HEK293 (cell line): ENCODE data around the gene ZG16.

Source experiments
- CTCF ChIP-seq: fragments of 450-650 bp; formaldehyde crosslinking; IDR thresholded peaks from 2 replicates; pipeline ENCODE4 v1.5.1; 2016; ENCODE audit warnings: missing biosample characterization, missing genetic modification characterization
- EGR2 ChIP-seq: fragments of 450-650 bp; formaldehyde crosslinking; IDR thresholded peaks from 2 replicates; pipeline ENCODE4 v1.5.1; 2016; ENCODE audit warnings: low read depth, missing biosample characterization, missing genetic modification characterization
- ZFP41 ChIP-seq: fragments of 450-650 bp; formaldehyde crosslinking; IDR thresholded peaks from 2 replicates; pipeline ENCODE4 v1.5.1; 2016; ENCODE audit warnings: missing biosample characterization, missing genetic modification characterization, borderline replicate concordance
- ZNF248 ChIP-seq: fragments of 450-650 bp; formaldehyde crosslinking; IDR thresholded peaks from 2 replicates; pipeline ENCODE4 v1.5.1; 2017; ENCODE audit warnings: missing biosample characterization, missing genetic modification characterization
- ZNF362 ChIP-seq: fragments of 450-650 bp; formaldehyde crosslinking; IDR thresholded peaks from 2 replicates; pipeline ENCODE4 v1.5.1; 2016; ENCODE audit warnings: missing biosample characterization, missing genetic modification characterization
- ZNF658 ChIP-seq: fragments of 450-650 bp; formaldehyde crosslinking; IDR thresholded peaks from 2 replicates; pipeline ENCODE4; 2016; ENCODE audit warnings: missing biosample characterization, missing genetic modification characterization
- ZNF830 ChIP-seq: fragments of 450-650 bp; IDR thresholded peaks from 2 replicates; pipeline ENCODE4 v1.5.0; 2018; ENCODE audit warnings: missing biosample characterization, missing genetic modification characterization, low read depth, mild to moderate bottlenecking, moderate library complexity

- TF ChIP-seq ZNF830 (tag by site-specific recombination) (no peak), ZFP41 (tag by site-specific recombination) (no peak), CTCF (tag by site-specific recombination) (no peak), EGR2 (no peak), ZNF362 (tag by site-specific recombination) (no peak), ZNF248 (no peak), ZNF658 (tag by site-specific recombination) (no peak)
These were observed 38.0 kb downstream of the ZG16 start, which contains the start of gene PAGR1 for GRCh38 chr16:29815793-29816693.
